Calu3 (cell line): Measurements from ENCODE around the gene ACADSB. TPM values are rescaled to one million over a fixed set of nuclear protein-coding genes. Genes with fewer than 3 reads are reported as not detected.

Experiments used
- BruUV-seq: library from RNA; stranded (reverse); fragments of 400-500 nt; replicated peaks from 2 replicates; lab custom pipeline; 2021; lab: Mats Ljungman, UMichigan
- CTCF ChIA-PET: fragments of 300-600 bp; sonication (Branson Sonifier 250); formaldehyde crosslinking; loops from one replicate; lab custom pipeline; 2022; ENCODE audit warnings: antibody characterized with exemption; lab: Charles Lee
- DNase-seq: peaks from one replicate; pipeline ENCODE4 v3.0.0; 2022
- H3K27ac Mint-ChIP-seq: one replicate; pipeline ENCODE4 v1.8.0; 2022; ENCODE audit warnings: mixed read lengths; ENCODE audit not compliant: unreplicated experiment
- H3K27me3 Mint-ChIP-seq: one replicate; pipeline ENCODE4 v1.8.0; 2022; ENCODE audit warnings: mixed read lengths; ENCODE audit not compliant: unreplicated experiment
- H3K36me3 Mint-ChIP-seq: one replicate; pipeline ENCODE4 v1.8.0; 2022; ENCODE audit warnings: mild to moderate bottlenecking, moderate library complexity, mixed read lengths; ENCODE audit not compliant: insufficient read depth, unreplicated experiment
- H3K4me1 Mint-ChIP-seq: one replicate; pipeline ENCODE4 v1.8.0; 2022; ENCODE audit warnings: mild to moderate bottlenecking, low read depth, mixed read lengths; ENCODE audit not compliant: unreplicated experiment
- H3K4me3 Mint-ChIP-seq: one replicate; pipeline ENCODE4 v1.8.0; 2022; ENCODE audit warnings: mild to moderate bottlenecking, low read depth, moderate library complexity, mixed read lengths; ENCODE audit not compliant: unreplicated experiment
- H3K9me3 Mint-ChIP-seq: one replicate; pipeline ENCODE4 v1.8.0; 2022; ENCODE audit warnings: low read depth, mixed read lengths; ENCODE audit not compliant: unreplicated experiment
- intact Hi-C: fragments of 100-400 bp; cut with micrococcal nuclease; formaldehyde crosslinking; loops from one replicate; pipeline ENCODE4 v1.10.0; 2022; ENCODE audit not compliant: unreplicated experiment
- total RNA-seq: library from RNA; stranded (reverse); gene quantifications from 2 replicates; pipeline ENCODE4 v1.2.3, GENCODE V29; 2022
- TF ChIP-seq, protein P1 (sequence below): fragments of 200-600 bp; IDR thresholded peaks from one replicate; pipeline ENCODE4 v1.8.0; 2022; ENCODE audit warnings: antibody characterized with exemption; ENCODE audit not compliant: unreplicated experiment

Gene ACADSB
- total RNA-seq, 1 experiment from 2014 or later, result 11.3 TPM

- CTCF ChIA-PET, result no interaction called here
- no peak overlapping the region for H3K27ac Mint-ChIP-seq
Measured at GRCh38 chr10:123027861-123028260, 19.1 kb downstream of the ACADSB start.

GRCh38 chr10:123031124-123031523 lies 22.3 kb downstream of the ACADSB start:
- no peaks in the 10 kb centered on the region for H3K9me3 Mint-ChIP-seq
- intact Hi-C loops, result no loop called here
- TF ChIP-seq, protein P1, sequence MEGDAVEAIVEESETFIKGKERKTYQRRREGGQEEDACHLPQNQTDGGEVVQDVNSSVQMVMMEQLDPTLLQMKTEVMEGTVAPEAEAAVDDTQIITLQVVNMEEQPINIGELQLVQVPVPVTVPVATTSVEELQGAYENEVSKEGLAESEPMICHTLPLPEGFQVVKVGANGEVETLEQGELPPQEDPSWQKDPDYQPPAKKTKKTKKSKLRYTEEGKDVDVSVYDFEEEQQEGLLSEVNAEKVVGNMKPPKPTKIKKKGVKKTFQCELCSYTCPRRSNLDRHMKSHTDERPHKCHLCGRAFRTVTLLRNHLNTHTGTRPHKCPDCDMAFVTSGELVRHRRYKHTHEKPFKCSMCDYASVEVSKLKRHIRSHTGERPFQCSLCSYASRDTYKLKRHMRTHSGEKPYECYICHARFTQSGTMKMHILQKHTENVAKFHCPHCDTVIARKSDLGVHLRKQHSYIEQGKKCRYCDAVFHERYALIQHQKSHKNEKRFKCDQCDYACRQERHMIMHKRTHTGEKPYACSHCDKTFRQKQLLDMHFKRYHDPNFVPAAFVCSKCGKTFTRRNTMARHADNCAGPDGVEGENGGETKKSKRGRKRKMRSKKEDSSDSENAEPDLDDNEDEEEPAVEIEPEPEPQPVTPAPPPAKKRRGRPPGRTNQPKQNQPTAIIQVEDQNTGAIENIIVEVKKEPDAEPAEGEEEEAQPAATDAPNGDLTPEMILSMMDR, result no peak
- DNase-seq, result no peak
- H3K27ac Mint-ChIP-seq, result no peak overlapping the region
- H3K36me3 Mint-ChIP-seq, result no peaks in the 10 kb centered on the region
- no peaks in the 10 kb centered on the region for H3K27me3 Mint-ChIP-seq
- H3K4me3 Mint-ChIP-seq, result no peak overlapping the region
- CTCF ChIA-PET, result no interaction called here
- no peaks in the 10 kb centered on the region for H3K4me1 Mint-ChIP-seq
- BruUV-seq, result no TSS peak

More at GRCh38 chr10:123027861-123028260, 19.1 kb downstream of the ACADSB start:
- intact Hi-C loops, result no loop called here
- Mint-ChIP-seq H3K4me3 (no peak overlapping the region), H3K27me3 (no peaks in the 10 kb centered on the region), H3K9me3 (no peaks in the 10 kb centered on the region), H3K4me1 (no peaks in the 10 kb centered on the region), H3K36me3 (no peaks in the 10 kb centered on the region)
- TF ChIP-seq, protein P1, result no peak
- BruUV-seq, result no TSS peak
- no peak for DNase-seq

GRCh38 chr10:123034332-123034731 lies 25.5 kb downstream of the ACADSB start:
- Mint-ChIP-seq H3K27ac (no peak overlapping the region), H3K27me3 (no peaks in the 10 kb centered on the region), H3K4me1 (no peaks in the 10 kb centered on the region), H3K4me3 (no peak overlapping the region), H3K9me3 (no peaks in the 10 kb centered on the region), H3K36me3 (no peaks in the 10 kb centered on the region)
- CTCF ChIA-PET, result interaction anchor here (1.2 kb wide), 1 partner anchor 9 kb away, joined by 3 read pairs; no protein-coding TSS in a partner anchor
- DNase-seq, result no peak
- intact Hi-C loops, result no loop called here
- TF ChIP-seq, protein P1, result no peak
- BruUV-seq, result no TSS peak

DNA sequence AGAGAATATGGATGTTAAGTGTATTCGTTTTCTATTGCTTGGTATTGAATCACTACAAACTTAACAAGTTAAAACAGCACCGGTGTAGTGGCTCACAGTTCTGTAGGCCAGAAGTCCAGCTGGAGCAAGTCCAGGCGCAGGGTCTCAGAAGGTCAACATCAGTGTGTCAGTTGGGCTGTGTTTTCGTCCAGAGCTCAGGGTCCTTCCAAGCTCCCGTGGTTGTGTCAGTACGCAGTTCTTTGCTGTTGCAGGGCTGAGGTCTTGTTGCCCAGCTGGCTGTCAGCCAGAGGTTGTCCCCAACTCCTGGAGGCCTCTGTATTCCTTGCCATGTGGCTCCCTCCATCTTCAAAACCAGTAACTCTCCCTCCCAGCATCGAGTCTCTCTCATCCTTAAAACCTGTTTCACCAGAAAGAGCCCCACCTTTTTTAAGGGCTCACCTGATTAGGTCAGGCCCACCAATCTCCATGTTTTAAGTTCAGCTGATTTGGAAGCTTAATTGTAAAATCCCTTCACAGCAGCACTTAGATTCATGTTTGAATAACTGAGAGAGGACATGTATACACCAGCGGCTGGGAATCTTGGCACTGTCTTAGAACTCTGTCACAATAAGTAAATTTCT lies 26.8 kb downstream of the ACADSB start:
- H3K4me3 Mint-ChIP-seq, result no peak overlapping the region
- H3K9me3 Mint-ChIP-seq, result no peaks in the 10 kb centered on the region
- intact Hi-C loops, result no loop called here
- no peaks in the 10 kb centered on the region for H3K36me3 Mint-ChIP-seq
- no peaks in the 10 kb centered on the region for H3K27me3 Mint-ChIP-seq
- H3K4me1 Mint-ChIP-seq, result no peaks in the 10 kb centered on the region
- CTCF ChIA-PET, result no interaction called here
- DNase-seq, result no peak
- BruUV-seq, result no TSS peak
- TF ChIP-seq, protein P1, result no peak
- no peak overlapping the region for H3K27ac Mint-ChIP-seq
